Kidney tubule cell (primary cell): ENCODE data around the gene CADM2.

Experiments used
- DNase-seq: peaks from one replicate; pipeline ENCODE4 v3.0.0-alpha.2; 2018; ENCODE audit warnings: low spot score

The CADM2 gene

DNA sequence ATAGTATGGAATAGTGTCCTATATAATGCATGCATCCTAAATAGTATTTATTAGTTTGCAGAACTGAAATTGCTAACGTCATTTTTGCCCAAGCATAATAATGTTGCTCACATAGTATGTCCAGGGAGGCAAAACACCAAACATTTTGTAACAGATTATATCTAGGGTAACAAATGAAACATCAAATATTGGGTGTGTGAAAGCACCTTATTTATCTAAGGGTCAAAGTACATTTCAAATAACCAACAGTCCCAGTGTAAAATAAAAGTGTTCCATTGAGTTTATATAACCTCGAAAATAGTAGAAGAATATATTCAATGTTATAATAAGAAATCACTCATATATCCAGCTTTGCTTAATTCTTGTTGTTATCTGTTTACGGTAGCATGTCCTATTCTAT is 363.1 kb downstream of the CADM2 start:
- no peak for DNase-seq

GRCh38 chr3:85330071-85330470 is 371.3 kb downstream of the CADM2 start:
- no peak for DNase-seq

DNA sequence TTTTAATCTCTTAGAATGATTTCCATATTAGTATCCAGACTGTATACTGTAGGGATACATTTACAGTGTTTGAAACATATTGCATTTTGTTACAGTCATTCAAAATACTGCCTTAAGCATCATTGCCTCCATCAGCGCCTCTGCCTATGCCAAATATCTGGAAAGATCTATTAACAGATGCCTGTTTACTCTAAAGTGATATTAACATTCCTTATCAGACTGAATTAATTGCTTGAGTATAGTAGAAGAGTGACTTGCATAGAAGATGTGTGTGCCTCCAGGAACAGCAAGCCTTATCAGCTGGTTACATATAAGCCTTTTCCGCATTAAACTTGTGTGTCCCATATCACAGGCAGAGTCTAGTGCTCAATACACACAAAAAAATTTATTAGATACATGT is 379.1 kb downstream of the CADM2 start:
- DNase-seq = no peak

DNA sequence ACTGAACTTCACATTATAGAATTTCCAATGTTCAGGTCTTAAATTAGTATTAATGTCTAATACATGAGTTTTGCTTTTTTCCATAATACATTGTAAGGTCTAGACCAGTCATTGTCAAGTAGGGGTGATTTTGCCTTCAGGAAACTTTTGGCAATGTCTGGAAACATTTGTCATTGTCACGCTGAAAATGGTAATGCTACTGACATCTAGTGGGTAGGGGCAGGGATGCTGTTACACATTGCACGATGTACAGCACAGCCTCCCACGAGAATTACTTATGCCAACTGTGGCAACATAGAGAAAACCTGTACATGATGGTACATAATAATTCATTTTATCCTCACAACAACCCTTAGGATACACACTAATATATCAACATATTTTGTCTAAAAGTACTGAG is 384.1 kb downstream of the CADM2 start:
- DNase-seq = peak; percentile 7

- DNase-seq = no peak
Observed at GRCh38 chr3:85355572-85355971, 396.8 kb downstream of the CADM2 start.

DNA sequence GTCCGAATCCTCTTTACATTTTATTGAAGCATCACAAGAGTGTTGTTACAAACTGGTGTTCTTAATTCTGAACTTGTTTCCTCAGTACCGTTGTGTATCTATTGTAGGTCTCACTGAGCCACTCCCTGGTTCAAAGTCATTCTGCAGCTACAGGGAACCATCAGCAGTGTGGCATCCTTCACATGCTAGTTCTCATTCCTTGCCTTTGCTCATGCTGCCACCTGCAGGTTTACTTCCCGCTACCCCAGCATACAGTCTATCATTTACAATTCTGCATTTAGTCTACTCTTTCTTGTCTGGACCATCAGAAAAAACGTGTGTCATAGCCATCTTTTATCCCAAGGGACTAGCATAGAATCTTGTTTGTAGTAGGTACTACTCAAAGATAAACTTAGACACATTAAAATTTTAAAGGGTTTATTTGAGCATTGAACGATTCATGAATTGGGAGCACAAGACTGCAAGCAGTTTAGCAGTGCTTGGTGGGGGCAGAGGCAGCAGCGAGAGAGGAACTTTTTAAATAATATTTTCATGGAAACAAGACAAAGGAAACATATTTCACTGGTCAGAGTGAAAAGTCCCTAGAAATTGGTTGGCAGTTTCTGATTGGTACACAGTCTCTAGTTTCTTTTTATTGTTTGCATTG is 402.1 kb downstream of the CADM2 start:
- peak; percentile 44 for DNase-seq

DNA sequence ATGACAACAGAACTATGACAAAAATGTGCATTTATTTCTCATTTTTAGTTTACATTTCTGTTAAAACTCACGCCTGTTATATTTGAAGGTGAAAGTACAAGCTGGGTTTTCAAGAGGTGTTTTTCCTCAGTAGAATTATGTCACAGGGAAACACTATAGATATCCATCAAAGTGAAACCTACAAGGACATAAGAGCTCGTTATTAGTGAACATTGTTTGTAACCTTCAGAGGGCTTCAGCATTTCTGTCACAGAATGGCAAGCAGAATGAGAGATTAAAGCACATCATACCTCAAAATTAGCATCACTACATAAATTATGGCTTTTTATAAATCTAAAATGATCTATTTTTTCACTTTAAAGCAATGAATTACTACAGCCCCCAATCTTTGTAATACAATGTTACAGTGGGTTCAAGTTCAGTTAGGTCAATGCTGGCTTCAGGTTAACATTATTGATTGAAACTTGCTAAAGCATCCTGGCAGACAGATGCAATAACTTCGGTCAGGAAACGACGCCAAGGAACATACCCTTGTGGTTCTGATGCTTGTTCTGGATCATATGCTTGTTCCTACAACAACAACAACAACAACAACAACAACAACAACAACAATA is 405.6 kb downstream of the CADM2 start:
- DNase-seq = no peak

DNA sequence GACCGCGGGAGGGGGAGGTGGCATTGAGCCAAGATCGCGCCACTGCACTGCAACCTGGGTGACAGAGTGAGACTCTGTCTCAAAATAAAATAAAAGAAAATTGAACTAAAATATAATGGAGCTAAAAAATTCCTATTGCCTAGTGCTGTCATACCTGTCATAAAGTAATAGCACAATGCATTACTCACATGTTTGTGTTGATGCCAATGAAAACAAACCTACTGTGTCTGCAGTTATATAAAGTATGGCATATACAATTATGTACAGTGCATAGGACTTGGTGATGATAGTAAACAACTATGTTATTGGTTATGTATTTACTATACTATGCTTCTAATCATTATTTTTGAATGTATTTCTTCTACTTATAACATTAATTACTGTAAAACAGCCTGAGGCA is 411.6 kb downstream of the CADM2 start:
- DNase-seq = no peak

DNA sequence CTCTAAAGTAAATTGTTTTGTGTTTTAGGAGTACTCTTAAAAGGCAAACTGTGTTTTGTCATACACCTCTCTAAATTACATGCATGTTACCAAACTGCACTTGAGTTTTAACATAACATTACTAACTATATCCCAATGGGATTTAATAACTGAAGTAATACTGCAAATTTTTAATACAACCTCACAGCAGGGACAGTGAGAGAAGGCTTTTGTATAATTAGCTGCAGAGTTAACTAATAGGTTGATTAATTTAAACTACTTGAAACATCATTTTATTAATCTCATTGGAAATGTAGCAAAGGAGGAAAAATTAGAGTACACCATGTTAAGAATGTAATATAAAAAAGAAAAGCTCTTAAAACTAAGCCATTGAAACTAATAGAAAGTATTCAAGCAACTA is 417.3 kb downstream of the CADM2 start:
- DNase-seq = no peak

DNA sequence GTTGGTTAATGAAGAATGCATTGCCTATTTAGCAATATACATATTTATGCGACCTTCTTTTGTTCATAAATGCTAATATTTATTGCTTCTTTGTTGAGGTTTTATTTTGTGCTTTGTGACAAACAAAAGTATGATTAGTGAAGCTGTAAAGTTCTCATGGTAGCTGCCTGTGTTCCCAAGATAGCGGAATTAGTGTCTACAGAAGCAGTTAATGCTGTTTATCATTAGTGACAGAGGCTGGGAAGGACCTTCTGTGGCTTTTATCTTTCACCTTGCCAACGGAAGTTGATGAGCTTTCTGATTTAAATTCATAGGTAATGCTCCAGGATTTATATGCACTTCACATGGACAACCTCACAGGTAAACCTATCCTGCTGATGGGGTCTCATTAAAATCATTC is 418.3 kb downstream of the CADM2 start:
- no peak for DNase-seq

- DNase-seq = no peak
Observed at GRCh38 chr3:85384372-85384771, 425.6 kb downstream of the CADM2 start.

DNA sequence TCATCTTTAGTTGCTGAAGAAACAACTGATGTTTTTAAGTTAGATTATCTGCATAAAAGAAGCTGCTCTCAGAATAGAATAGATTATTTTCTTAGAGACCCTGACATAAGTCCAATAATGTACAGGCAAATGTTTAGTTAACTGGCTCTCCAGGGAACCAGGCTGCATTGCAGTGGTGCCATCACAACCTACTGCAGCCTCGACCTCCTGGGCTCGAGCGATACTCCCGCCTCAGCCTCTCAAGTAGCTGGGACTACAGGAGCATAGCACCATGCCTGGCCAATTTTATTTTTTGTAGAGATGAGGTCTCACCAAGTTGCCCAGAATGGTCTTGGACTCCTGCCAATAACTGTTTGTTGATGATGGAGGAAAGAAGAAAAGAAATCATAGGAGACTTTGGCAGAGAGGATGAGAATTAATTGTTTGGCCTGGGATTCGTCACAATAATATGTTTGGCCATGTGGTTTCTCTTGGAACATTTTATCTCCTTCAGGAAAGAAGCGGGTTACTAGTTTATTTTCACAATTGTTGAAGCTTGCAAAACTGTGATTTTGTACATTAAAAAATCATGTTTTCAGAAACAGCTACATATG is 429.2 kb downstream of the CADM2 start:
- no peak for DNase-seq

DNA sequence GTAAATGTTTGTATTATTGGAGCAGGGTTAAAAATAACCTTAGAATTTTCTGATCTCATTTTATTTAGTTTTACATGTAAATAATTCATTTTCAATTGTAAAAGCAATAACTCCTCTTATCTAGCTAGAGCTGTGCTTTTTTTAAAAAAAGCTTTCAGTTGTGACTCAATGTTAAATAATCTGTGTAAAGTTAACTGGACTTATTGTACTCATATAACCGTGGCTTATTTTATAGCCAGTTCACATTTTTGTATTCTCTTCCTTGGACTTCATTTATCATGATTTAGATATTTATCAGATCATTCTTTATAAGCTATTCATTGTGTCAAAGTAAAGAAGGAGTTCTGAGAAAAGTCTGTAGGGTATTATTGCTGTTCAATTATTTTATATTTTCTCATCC is 435.6 kb downstream of the CADM2 start:
- no peak for DNase-seq

GRCh38 chr3:85397434-85397833 is 438.6 kb downstream of the CADM2 start:
- no peak for DNase-seq

DNA sequence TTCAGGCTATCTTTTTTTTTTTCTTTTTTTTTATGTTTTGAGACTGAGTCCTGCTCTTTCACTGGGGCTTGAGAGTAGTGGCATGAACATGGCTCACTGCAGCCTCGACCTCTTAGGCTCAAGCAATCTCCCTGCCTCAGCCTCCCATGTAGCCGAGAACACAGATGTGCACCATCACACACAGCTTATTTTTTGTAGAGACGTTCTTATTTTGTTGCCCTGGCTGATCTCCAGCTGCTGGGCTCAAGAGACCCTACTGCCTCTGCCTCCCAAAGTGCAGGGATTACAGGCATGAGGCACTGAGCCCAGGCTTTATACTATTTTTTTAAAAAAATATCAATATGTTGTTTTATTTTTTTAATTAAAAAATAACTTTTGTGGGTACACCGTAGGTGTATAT is 467.3 kb downstream of the CADM2 start:
- no peak for DNase-seq

DNA sequence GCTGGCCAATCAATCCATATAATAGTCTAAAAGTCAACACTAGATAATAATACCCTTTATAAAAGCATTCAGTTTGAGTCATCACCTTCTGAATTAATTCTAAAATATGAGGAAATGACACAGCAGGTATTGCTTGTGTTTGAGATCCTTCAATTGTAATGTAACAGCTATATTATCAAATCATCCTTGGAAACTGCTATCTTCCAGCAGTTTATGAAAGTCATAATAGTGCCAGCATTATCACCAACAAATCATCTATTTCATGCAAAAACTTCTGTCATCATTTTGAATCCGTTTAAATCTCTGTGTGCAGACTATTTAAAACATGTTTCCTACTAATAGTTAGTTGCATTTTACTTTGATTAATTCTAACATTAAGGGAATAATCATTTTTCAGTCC is 468.7 kb downstream of the CADM2 start:
- no peak for DNase-seq

GRCh38 chr3:85432081-85432480 is 473.3 kb downstream of the CADM2 start:
- no peak for DNase-seq

- no peak for DNase-seq
Observed at GRCh38 chr3:85433319-85433718, 474.5 kb downstream of the CADM2 start.

- DNase-seq = no peak
Observed at GRCh38 chr3:85455561-85456200, 496.9 kb downstream of the CADM2 start.

GRCh38 chr3:85474241-85474640 is 515.5 kb downstream of the CADM2 start:
- no peak for DNase-seq

DNA sequence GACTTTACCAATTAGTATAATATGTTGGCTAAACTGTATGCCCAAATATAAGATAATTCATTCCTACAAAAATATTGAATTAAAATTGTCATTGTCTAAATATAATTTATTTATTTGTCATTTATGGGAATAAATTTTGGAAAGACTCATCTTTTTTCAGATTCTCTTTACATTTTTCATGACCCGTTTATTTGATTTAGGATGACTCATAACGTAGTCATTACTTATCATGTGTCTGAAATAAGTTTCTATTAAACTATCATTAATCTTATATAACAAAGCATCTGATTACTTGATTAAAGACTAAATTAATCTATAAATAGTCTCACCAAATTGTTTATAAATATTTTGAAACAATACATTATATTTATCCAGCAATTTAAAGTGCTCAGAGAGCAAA is 516.6 kb downstream of the CADM2 start:
- no peak for DNase-seq

DNA sequence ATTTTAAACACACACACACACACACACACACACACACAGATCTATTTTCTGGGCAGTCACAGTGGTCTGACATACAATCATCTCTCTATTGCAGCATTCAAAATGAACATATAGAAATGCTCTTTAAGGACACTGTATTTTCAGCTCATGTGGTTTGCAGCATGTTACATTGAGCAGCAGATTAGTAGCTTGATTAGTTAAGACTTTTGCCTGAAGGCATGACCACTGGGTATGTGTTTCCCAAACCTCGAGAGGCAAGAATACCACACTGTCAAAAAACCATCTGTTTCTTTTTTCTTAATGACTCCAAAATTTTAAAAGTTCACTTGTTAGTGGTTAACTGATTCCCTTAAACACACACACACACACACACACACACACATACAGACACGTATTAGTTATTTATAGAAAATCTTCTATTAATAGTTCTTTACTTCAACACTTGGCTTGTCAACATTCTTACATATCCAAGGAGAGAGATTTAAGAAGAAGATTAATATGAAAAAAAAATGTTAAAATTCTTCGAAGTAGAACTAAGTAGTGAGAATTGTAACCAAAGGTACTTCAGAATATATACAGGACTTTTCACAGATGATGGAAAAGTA is 518.2 kb downstream of the CADM2 start:
- DNase-seq = no peak
